OCI-LY7 (cell line): ENCODE measurements around the gene DSCAM. TPM values are rescaled to one million over a fixed set of nuclear protein-coding genes. Genes with fewer than 3 reads are reported as not detected.

ENCODE experiments used
- BruUV-seq: library from RNA; stranded (reverse); fragments of 400-500 nt; replicated peaks from 2 replicates; lab custom pipeline; 2021; lab: Mats Ljungman, UMichigan
- CTCF ChIA-PET: fragments of 300-600 bp; sonication (Branson Sonifier 250); formaldehyde crosslinking; loops from one replicate; lab custom pipeline; 2022; ENCODE audit warnings: antibody characterized with exemption; ENCODE audit not compliant: unreplicated experiment; lab: Charles Lee
- POLR2A ChIA-PET: fragments of 300-600 bp; sonication (Branson Sonifier 250); formaldehyde crosslinking; loops from one replicate; lab custom pipeline; 2022; ENCODE audit warnings: antibody characterized with exemption; lab: Charles Lee
- DNase-seq: peaks from one replicate; pipeline ENCODE4 v3.0.0-alpha.2; 2015; ENCODE audit warnings: low spot score
- H2AFZ ChIP-seq: fragments of 200-600 bp; sonication (generic), shearing (Covaris generic); 2 replicates; pipeline ENCODE4 v1.6.1; 2014; ENCODE audit warnings: mild to moderate bottlenecking, antibody characterized with exemption, low read length, moderate library complexity
- H3K27ac ChIP-seq: fragments of 200-600 bp; sonication (generic); 2 replicates; pipeline ENCODE4 v1.5.1; 2014; ENCODE audit warnings: mixed run types, low read depth, mild to moderate bottlenecking, moderate library complexity, low read length, inconsistent platforms; ENCODE audit not compliant: poor library complexity, severe bottlenecking
- H3K36me3 ChIP-seq: fragments of 200-600 bp; sonication (generic); 2 replicates; pipeline ENCODE4 v1.6.1; 2014; ENCODE audit warnings: mild to moderate bottlenecking, antibody characterized with exemption, low read length, moderate library complexity, mixed read lengths; ENCODE audit not compliant: insufficient read depth
- H3K4me1 ChIP-seq: fragments of 200-600 bp; sonication (generic); 2 replicates; pipeline ENCODE4 v1.5.1; 2014; ENCODE audit warnings: mild to moderate bottlenecking, low read length; ENCODE audit not compliant: insufficient read depth, poor library complexity, severe bottlenecking
- H3K4me2 ChIP-seq: fragments of 200-600 bp; sonication (generic); 2 replicates; pipeline ENCODE4 v1.6.1; 2014; ENCODE audit warnings: mild to moderate bottlenecking, low read length
- H3K4me3 ChIP-seq: fragments of 200-600 bp; sonication (generic); 2 replicates; pipeline ENCODE4 v1.5.1; 2014; ENCODE audit warnings: mild to moderate bottlenecking, low read depth, low read length; ENCODE audit not compliant: poor library complexity, severe bottlenecking
- H3K79me2 ChIP-seq: fragments of 200-600 bp; sonication (generic); 2 replicates; pipeline ENCODE4 v1.6.1; 2016; ENCODE audit warnings: low read depth, mild to moderate bottlenecking, low read length, moderate library complexity, mixed read lengths; ENCODE audit not compliant: insufficient read depth
- H3K9me2 ChIP-seq: fragments of 200-600 bp; sonication (generic); 2 replicates; pipeline ENCODE4 v1.6.1; 2016; ENCODE audit warnings: mild to moderate bottlenecking, low read length, mixed read lengths; ENCODE audit not compliant: insufficient read depth
- H3K9me3 ChIP-seq: fragments of 200-600 bp; sonication (generic); 2 replicates; pipeline ENCODE4 v1.6.1; 2014; ENCODE audit warnings: mild to moderate bottlenecking, mixed run types, low read length, mixed read lengths
- H4K20me1 ChIP-seq: fragments of 200-600 bp; sonication (generic); 2 replicates; pipeline ENCODE4 v1.6.1; 2014; ENCODE audit warnings: mild to moderate bottlenecking, antibody characterized with exemption, low read length, moderate library complexity, mixed read lengths; ENCODE audit not compliant: insufficient read depth
- EZH2phosphoT487 ChIP-seq: fragments of 200-600 bp; sonication (generic); IDR thresholded peaks from 2 replicates; pipeline ENCODE4 v1.6.1; 2018; ENCODE audit warnings: low read depth, borderline replicate concordance, mild to moderate bottlenecking, mixed run types, antibody characterized with exemption, low read length, moderate library complexity, mixed read lengths
- intact Hi-C: fragments of 100-400 bp; cut with micrococcal nuclease; formaldehyde crosslinking; loops from one replicate; pipeline ENCODE4 v1.10.0; 2022; ENCODE audit not compliant: unreplicated experiment
- total RNA-seq, 2 experiments: library from RNA; depleted of rRNA in 1 of 2; stranded (reverse); fragments of >200 nt in 1 of 2; shearing (Covaris generic) in 1 of 2; gene quantifications; 2 replicates each; pipeline ENCODE4 v1.2.3, GENCODE V29; 2014 to 2022
- TF ChIP-seq, protein P1 (sequence below): fragments of 200-600 bp; sonication (generic); conservative IDR thresholded peaks from 2 replicates; pipeline ENCODE4 v1.5.1; 2014; ENCODE audit warnings: mild to moderate bottlenecking, antibody characterized with exemption, low read length, moderate library complexity, mixed read lengths

DSCAM gene
- total RNA-seq, 2 experiments from 2014 or later, result not detected

DNA sequence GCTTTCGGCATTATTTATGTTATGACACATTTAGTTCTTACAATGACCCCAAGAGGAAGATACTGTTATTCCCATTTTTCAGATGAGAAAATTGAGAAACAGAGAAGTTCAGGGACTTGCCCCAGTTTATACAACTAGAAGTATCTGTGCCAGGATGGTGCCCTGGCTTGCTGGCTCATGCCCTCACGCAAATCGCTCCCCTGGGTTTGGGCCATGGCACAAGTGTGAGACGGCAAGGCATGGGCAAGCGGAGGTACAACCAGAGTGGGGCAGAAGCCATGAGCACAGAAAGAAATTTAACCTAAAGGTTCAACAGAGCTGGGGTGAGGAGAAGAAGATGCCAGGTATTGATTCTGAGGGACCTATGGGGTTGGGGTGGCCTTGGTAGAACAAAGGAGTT is 469.8 kb downstream of the DSCAM start:
- CTCF ChIA-PET, result no interaction called here
- Histone ChIP-seq H3K4me3 (no peak overlapping the region), H3K9me2 (no peaks in the 10 kb centered on the region), H3K79me2 (no peaks in the 10 kb centered on the region), H3K4me2 (no peak overlapping the region), H3K36me3 (no peaks in the 10 kb centered on the region), H3K27ac (no peak overlapping the region), H2AFZ (no peak overlapping the region), H3K9me3 (0 out of 2 replicates have a peak, but pooled peaks cover 6% of the 10 kb centered on the region), H3K4me1 (no peaks in the 10 kb centered on the region), H4K20me1 (no peaks in the 10 kb centered on the region)
- TF ChIP-seq, protein P1, sequence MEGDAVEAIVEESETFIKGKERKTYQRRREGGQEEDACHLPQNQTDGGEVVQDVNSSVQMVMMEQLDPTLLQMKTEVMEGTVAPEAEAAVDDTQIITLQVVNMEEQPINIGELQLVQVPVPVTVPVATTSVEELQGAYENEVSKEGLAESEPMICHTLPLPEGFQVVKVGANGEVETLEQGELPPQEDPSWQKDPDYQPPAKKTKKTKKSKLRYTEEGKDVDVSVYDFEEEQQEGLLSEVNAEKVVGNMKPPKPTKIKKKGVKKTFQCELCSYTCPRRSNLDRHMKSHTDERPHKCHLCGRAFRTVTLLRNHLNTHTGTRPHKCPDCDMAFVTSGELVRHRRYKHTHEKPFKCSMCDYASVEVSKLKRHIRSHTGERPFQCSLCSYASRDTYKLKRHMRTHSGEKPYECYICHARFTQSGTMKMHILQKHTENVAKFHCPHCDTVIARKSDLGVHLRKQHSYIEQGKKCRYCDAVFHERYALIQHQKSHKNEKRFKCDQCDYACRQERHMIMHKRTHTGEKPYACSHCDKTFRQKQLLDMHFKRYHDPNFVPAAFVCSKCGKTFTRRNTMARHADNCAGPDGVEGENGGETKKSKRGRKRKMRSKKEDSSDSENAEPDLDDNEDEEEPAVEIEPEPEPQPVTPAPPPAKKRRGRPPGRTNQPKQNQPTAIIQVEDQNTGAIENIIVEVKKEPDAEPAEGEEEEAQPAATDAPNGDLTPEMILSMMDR, result no peak
- no peak for TF ChIP-seq EZH2phosphoT487
- no peak for DNase-seq
- POLR2A ChIA-PET, result no interaction called here
- intact Hi-C loops, result no loop called here
- BruUV-seq, result no TSS peak

DNA sequence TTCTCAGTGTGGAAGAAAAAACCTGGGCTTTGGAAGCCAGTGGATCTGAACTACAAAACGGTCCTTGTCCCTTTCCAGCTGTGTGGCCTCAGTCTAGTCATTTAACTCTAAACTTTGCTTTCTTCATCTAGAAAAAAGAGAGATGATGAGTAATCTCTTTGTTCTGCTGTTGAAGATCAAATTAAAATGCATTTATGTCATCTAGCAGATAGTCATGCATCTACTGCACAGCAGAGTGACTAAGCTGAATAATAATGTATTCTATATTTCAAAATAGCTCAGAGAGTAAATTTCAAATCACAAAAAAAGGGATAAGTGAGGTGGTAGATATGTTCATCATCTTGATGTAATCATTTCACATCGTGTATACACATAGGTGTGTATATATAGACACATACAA is 473.2 kb downstream of the DSCAM start:
- Histone ChIP-seq H3K9me3 (0 out of 2 replicates have a peak, but pooled peaks cover 6% of the 10 kb centered on the region), H3K4me2 (no peak overlapping the region), H3K36me3 (no peaks in the 10 kb centered on the region), H3K9me2 (no peaks in the 10 kb centered on the region), H2AFZ (no peak overlapping the region), H3K79me2 (no peaks in the 10 kb centered on the region), H3K4me1 (no peaks in the 10 kb centered on the region), H4K20me1 (no peaks in the 10 kb centered on the region), H3K27ac (no peak overlapping the region), H3K4me3 (no peak overlapping the region)
- TF ChIP-seq, protein P1, result no peak
- no peak for TF ChIP-seq EZH2phosphoT487
- no TSS peak for BruUV-seq
- ChIA-PET POLR2A (interaction anchor here (0.7 kb wide), 1 partner anchor 102 kb away, joined by 3 read pairs; no protein-coding TSS in a partner anchor), CTCF (no interaction called here)
- intact Hi-C loops, result no loop called here
- DNase-seq, result no peak

GRCh38 chr21:40372506-40372905 is 474.5 kb downstream of the DSCAM start:
- intact Hi-C loops, result no loop called here
- Histone ChIP-seq H4K20me1 (no peaks in the 10 kb centered on the region), H3K9me3 (0 out of 2 replicates have a peak, but pooled peaks cover 6% of the 10 kb centered on the region), H3K27ac (no peak overlapping the region), H3K9me2 (no peaks in the 10 kb centered on the region), H3K4me3 (no peak overlapping the region), H3K36me3 (no peaks in the 10 kb centered on the region), H3K4me2 (no peak overlapping the region), H3K79me2 (no peaks in the 10 kb centered on the region), H3K4me1 (no peaks in the 10 kb centered on the region), H2AFZ (no peak overlapping the region)
- DNase-seq, result no peak
- TF ChIP-seq, protein P1, result no peak
- TF ChIP-seq EZH2phosphoT487, result no peak
- ChIA-PET POLR2A (interaction anchor here (0.7 kb wide), 1 partner anchor 425 kb away, joined by 3 read pairs; no protein-coding TSS in a partner anchor), CTCF (no interaction called here)
- no TSS peak for BruUV-seq
